HepG2 (cell line): ENCODE measurements around the gene CDH13. TPM values are rescaled to one million over a fixed set of nuclear protein-coding genes. Genes with fewer than 3 reads are reported as not detected.

ENCODE experiments used
- ATAC-seq: fragments of 200-7000 bp; cut with Tn5 transposase; 3 replicates; pipeline ENCODE4 v1.9.1; 2020; ENCODE audit warnings: mild to moderate bottlenecking, moderate library complexity
- BruUV-seq: library from RNA; stranded (reverse); fragments of 400-500 nt; replicated peaks from 2 replicates; lab custom pipeline; 2021; lab: Mats Ljungman, UMichigan
- CTCF ChIA-PET: fragments of 300-600 bp; formaldehyde crosslinking; extraction: SDS; loops from one replicate; lab custom pipeline; 2021; ENCODE audit warnings: low total read pairs, inconsistent platforms, low intra/inter-chr PET ratio; lab: Yijun Ruan, JAX
- POLR2A ChIA-PET: fragments of 350-600 bp; sonication (Branson Sonifier 250); formaldehyde crosslinking; loops from one replicate; lab custom pipeline; 2020; ENCODE audit warnings: antibody characterized with exemption, inconsistent platforms; lab: Yijun Ruan, JAX
- DNase-seq: peaks from one replicate; pipeline ENCODE4 v3.0.0-alpha.2; 2015; ENCODE audit warnings: low spot score
- FAIRE-seq: peaks from 3 replicates; lab custom pipeline; 2011; peaks lifted over from hg19 to GRCh38; lab: Jason Lieb, UNC
- H2AFZ ChIP-seq: one replicate; pipeline ENCODE4 v1.6.1; 2011; ENCODE audit warnings: low read length, inconsistent platforms
- H3K27ac ChIP-seq: fragments of 300-600 bp; 3 replicates; pipeline ENCODE4 v1.8.0; 2011; ENCODE audit warnings: mixed run types, mild to moderate bottlenecking, mixed read lengths, low read length, inconsistent platforms; ENCODE audit not compliant: insufficient read depth; ENCODE audit errors: extremely low read length
- H3K27me3 ChIP-seq, 2 experiments: fragments of 200-600 bp in 1 of 2; 2 replicates in 1 of 2; 3 replicates in 1 of 2; pipeline versions ENCODE4 v1.6.0 to v1.8.0; 2011; ENCODE audit warnings: low read length in 2 of 2, mild to moderate bottlenecking in 2 of 2, moderate library complexity in 2 of 2, inconsistent platforms in 1 of 2; ENCODE audit not compliant: insufficient read depth in 2 of 2, control insufficient read depth in 1 of 2
- H3K36me3 ChIP-seq, 2 experiments: fragments of 200-600 bp in 1 of 2; replicated peaks in 1 of 2; 2 replicates in 1 of 2; 3 replicates in 1 of 2; pipeline versions ENCODE4 v1.5.1 to v1.8.0; 2011; ENCODE audit warnings: low read length in 2 of 2, inconsistent platforms in 1 of 2; ENCODE audit not compliant: insufficient read depth in 2 of 2, control insufficient read depth in 1 of 2
- H3K4me1 ChIP-seq: 2 replicates; pipeline ENCODE4 v1.5.1; 2012; ENCODE audit warnings: low read length, inconsistent platforms; ENCODE audit not compliant: insufficient read depth
- H3K4me2 ChIP-seq: 2 replicates; pipeline ENCODE4 v1.6.0; 2011; ENCODE audit warnings: low read depth, low read length, inconsistent platforms
- H3K4me3 ChIP-seq, 3 experiments: fragments of 200-600 bp in 1 of 3; sonication (generic), shearing (Covaris generic) in 1 of 3; replicated peaks in 1 of 3; 2 replicates each; pipeline ENCODE4 v1.5.1; 2011 to 2016; ENCODE audit warnings: low read length in 3 of 3, inconsistent platforms in 2 of 3, low read depth in 2 of 3, mild to moderate bottlenecking in 2 of 3, control low read depth in 1 of 3, mixed read lengths in 1 of 3; ENCODE audit not compliant: insufficient read depth in 1 of 3
- H3K79me2 ChIP-seq: one replicate; pipeline ENCODE4 v1.6.1; 2011; ENCODE audit warnings: low read length, inconsistent platforms; ENCODE audit not compliant: insufficient read depth
- H3K9ac ChIP-seq: 2 replicates; pipeline ENCODE4 v1.6.0; 2011; ENCODE audit warnings: mild to moderate bottlenecking, low read depth, low read length, inconsistent platforms; ENCODE audit not compliant: insufficient read depth
- H3K9me3 ChIP-seq: 2 replicates; pipeline ENCODE4 v1.5.1; 2012; ENCODE audit warnings: mild to moderate bottlenecking, low read length
- H4K20me1 ChIP-seq: 2 replicates; pipeline ENCODE4 v1.6.0; 2011; ENCODE audit warnings: inconsistent platforms, mild to moderate bottlenecking, low read length, moderate library complexity; ENCODE audit not compliant: insufficient read depth
- AGO2 ChIP-seq: fragments of 200-400 bp; formaldehyde crosslinking; optimal IDR thresholded peaks from 2 replicates; pipeline ENCODE3; 2017; ENCODE audit warnings: mild to moderate bottlenecking, low read depth, low read length, moderate library complexity
- CCAR2 ChIP-seq: fragments of 200-400 bp; formaldehyde crosslinking; optimal IDR thresholded peaks from 2 replicates; pipeline ENCODE3; 2018; ENCODE audit warnings: low read depth, mild to moderate bottlenecking, low read length, moderate library complexity
- EP300 ChIP-seq, 3 experiments: sonication (generic) in 1 of 3; formaldehyde crosslinking in 1 of 3; IDR thresholded peaks; 2 replicates each; pipeline versions ENCODE4 v1.5.1 to v1.6.1; 2011 to 2020; ENCODE audit warnings: low read depth in 2 of 3, low read length in 2 of 3, borderline replicate concordance in 1 of 3, improper control_type of control experiment in 1 of 3, mild to moderate bottlenecking in 1 of 3, missing genetic modification reagents in 1 of 3, moderate library complexity in 1 of 3
- HOMEZ ChIP-seq: IDR thresholded peaks from 2 replicates; pipeline ENCODE4 v1.6.1; 2016; ENCODE audit warnings: low read depth
- MYPOP ChIP-seq: sonication (generic); formaldehyde crosslinking; IDR thresholded peaks from 2 replicates; pipeline ENCODE4 v1.8.1; 2023; ENCODE audit warnings: mild to moderate bottlenecking, moderate library complexity, missing genetic modification reagents
- RBM39 ChIP-seq: fragments of 200-400 bp; formaldehyde crosslinking; IDR thresholded peaks from one replicate; pipeline ENCODE4 v1.6.1; 2018; ENCODE audit warnings: antibody characterized with exemption, mild to moderate bottlenecking, low read depth, low read length; ENCODE audit not compliant: poor library complexity, severe bottlenecking
- TBP ChIP-seq: sonication (generic); formaldehyde crosslinking; IDR thresholded peaks from 2 replicates; pipeline ENCODE4 v1.5.0; 2020; ENCODE audit warnings: missing genetic modification reagents
- TP53 ChIP-seq: sonication (generic); formaldehyde crosslinking; conservative IDR thresholded peaks from 2 replicates; pipeline ENCODE4 v1.4.0; 2020; ENCODE audit warnings: missing genetic modification reagents
- U2AF1 ChIP-seq: fragments of 200-400 bp; formaldehyde crosslinking; optimal IDR thresholded peaks from 2 replicates; pipeline ENCODE3; 2017; ENCODE audit warnings: mild to moderate bottlenecking, low read depth, low read length
- UBTF ChIP-seq: sonication (generic); formaldehyde crosslinking; IDR thresholded peaks from 2 replicates; pipeline ENCODE4 v1.4.0; 2020; ENCODE audit warnings: mild to moderate bottlenecking, missing genetic modification reagents
- ZFP91 ChIP-seq: sonication (generic); formaldehyde crosslinking; IDR thresholded peaks from 2 replicates; pipeline ENCODE4 v1.9.0; 2022; ENCODE audit warnings: missing genetic modification reagents, mild to moderate bottlenecking, borderline replicate concordance
- ZNF335 ChIP-seq: sonication (generic); formaldehyde crosslinking; IDR thresholded peaks from 2 replicates; pipeline ENCODE4 v1.4.0; 2020; ENCODE audit warnings: missing genetic modification reagents
- ZNF431 ChIP-seq: sonication (generic); formaldehyde crosslinking; IDR thresholded peaks from 2 replicates; pipeline ENCODE4 v1.9.0; 2022; ENCODE audit warnings: missing genetic modification reagents, low read depth, mild to moderate bottlenecking, borderline replicate concordance
- ZNF432 ChIP-seq: sonication (generic); formaldehyde crosslinking; IDR thresholded peaks from 2 replicates; pipeline ENCODE4 v1.5.0; 2020; ENCODE audit warnings: missing genetic modification reagents, mild to moderate bottlenecking, borderline replicate concordance
- WGBS: methylation state at CpG from one replicate; pipeline ENCODE4 v1.1.6; 2017; ENCODE audit warnings: low lambda C conversion rate; 5-methylcytosine and 5-hydroxymethylcytosine counted together
- in situ Hi-C: cut with HindIII; loops from 2 replicates; pipeline ENCODE4 v1.10.0; 2017; ENCODE audit warnings: low pct_unique_long_range_greater_than_20kb; ENCODE audit not compliant: extremely low pct_ligation_motif_present
- intact Hi-C: fragments of 100-400 bp; cut with micrococcal nuclease; formaldehyde crosslinking; loops from one replicate; pipeline ENCODE4 v1.10.0; 2022; ENCODE audit not compliant: unreplicated experiment
- polyA plus RNA-seq, 8 experiments: library from polyadenylated mRNA; depleted of rRNA in 3 of 8; stranded (reverse) in 7 of 8; unstranded in 1 of 8; fragments of >200 nt; fragmentation: Illumina TruSeq in 4 of 8; extraction: Trizol in 4 of 8; gene quantifications; 2 replicates each; pipeline versions ENCODE4 v1.2.1 to v1.2.3, GENCODE V29; 2011 to 2016; ENCODE audit warnings: low read depth in 4 of 8, missing spikeins in 1 of 8, mixed read lengths in 1 of 8; ENCODE audit not compliant: insufficient read depth in 1 of 8
- total RNA-seq, 5 experiments: library from RNA; depleted of rRNA; stranded (reverse); fragments of >200 nt; fragmentation: Illumina TruSeq; extraction: Trizol; gene quantifications; 2 replicates each; pipeline ENCODE4 v1.2.3, GENCODE V29; 2016; ENCODE audit warnings: low read depth in 1 of 5

CDH13 gene
- total and polyA plus RNA-seq, 2 of the 13 experiments (the other 11 are each of a cell fraction or from before 2014, with no cell fraction given) = not detected

GRCh38 chr16:83058376-83058775 lies 431.6 kb downstream of the CDH13 start:
- Histone ChIP-seq H3K4me2 (no peak overlapping the region), H3K79me2 (no peaks in the 10 kb centered on the region), H3K9ac (no peak overlapping the region), H4K20me1 (no peaks in the 10 kb centered on the region), H3K4me3 (no peak overlapping the region), H3K36me3 (no peaks in the 10 kb centered on the region), H3K27me3 (no peaks in the 10 kb centered on the region), H3K4me1 (no peaks in the 10 kb centered on the region), H3K27ac (no peak overlapping the region), H3K9me3 (no peaks in the 10 kb centered on the region; the same call in 1 of the 2 replicates), H2AFZ (no peak overlapping the region)
- intact Hi-C loops (no loop called here), in situ Hi-C loops (no loop called here)
- ChIA-PET CTCF (no interaction called here), POLR2A (no interaction called here)
- no peak for TF ChIP-seq ZNF431 (CRISPR knock-in tag)
- no peak for TF ChIP-seq TP53 (CRISPR knock-in tag)
- no peak for TF ChIP-seq ZNF335
- no peak for TF ChIP-seq HOMEZ (CRISPR knock-in tag)
- TF ChIP-seq EP300 (IDR thresholded peaks at IDR 0.05; ENCODE audit: low read depth in 2 of 2, low read length in 2 of 2) = no peak
- no peak for TF ChIP-seq EP300 (CRISPR knock-in tag; IDR thresholded peaks at IDR 0.05; ENCODE audit: borderline replicate concordance)
- TF ChIP-seq ZFP91 (CRISPR knock-in tag) = no peak
- no peak for TF ChIP-seq ZNF432 (CRISPR knock-in tag)
- TF ChIP-seq CCAR2 = no peak
- no peak for TF ChIP-seq AGO2
- TF ChIP-seq RBM39 = no peak
- no peak for TF ChIP-seq MYPOP (CRISPR knock-in tag)
- TF ChIP-seq U2AF1 = no peak
- no peak for TF ChIP-seq UBTF
- TF ChIP-seq TBP (CRISPR knock-in tag) = no peak
- FAIRE-seq (no peak), DNase-seq (no peak), ATAC-seq (no peak)
- no TSS peak for BruUV-seq
- 3% methylated on average over 3 of the region's 3 CpGs for WGBS
